HG02588 (cell line): ENCODE data around the gene SLC2A13.

Source experiments
- ATAC-seq: cut with Tn5 transposase; IDR thresholded peaks from one replicate; pipeline ENCODE4 v1.9.1; 2021; ENCODE audit warnings: mild to moderate bottlenecking, moderate library complexity; ENCODE audit not compliant: unreplicated experiment

Gene SLC2A13

DNA sequence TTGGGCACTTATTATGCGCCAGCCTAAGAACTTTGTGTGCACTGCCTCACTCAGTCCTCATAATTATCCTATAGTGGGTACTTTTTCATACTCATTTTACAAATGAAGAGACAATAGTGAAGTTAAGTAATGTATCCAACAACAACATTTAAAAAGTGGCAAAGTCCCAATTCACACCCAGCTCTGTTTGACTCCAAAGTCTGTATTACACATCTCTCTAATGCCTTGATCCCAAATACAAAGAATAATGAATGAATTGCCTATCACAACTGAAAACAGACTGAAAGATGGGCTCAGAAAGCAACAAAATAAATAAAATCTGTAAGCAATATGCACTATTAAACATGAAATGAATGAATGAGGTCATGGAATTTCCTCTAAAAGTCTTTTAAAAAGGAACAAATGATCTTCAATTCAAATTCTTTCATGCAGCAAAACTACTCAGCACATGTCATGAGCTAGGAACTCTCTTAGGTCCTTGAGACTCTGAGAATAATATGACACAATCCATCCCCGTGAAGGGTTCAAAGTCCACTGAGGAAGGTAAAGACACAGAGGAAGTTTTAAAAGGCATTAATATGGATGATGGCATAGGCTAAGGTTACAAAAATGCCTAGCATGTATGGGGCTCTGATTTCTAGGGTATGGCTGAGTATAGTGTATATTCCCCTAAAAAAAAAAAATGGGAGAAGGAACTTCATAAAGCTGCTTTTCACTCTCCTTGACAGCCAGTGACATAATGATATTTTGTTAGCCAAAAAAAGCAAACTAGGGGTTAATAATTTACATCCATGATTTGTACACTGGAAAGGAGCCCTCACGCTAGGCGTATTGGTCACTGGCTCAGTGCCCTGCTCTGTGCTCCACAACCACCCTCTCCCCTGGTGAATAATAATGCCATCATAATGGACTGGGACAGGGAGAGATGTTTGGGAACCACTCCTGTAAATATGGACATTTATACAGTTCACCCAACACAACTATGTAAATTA, 103.4 kb downstream of the SLC2A13 start:
- ATAC-seq = no peak

GRCh38 chr12:40001406-40001805, 104.5 kb downstream of the SLC2A13 start:
- ATAC-seq = peak; percentile 60

- no peak for ATAC-seq
Measured at GRCh38 chr12:40000884-40001283, 105.0 kb downstream of the SLC2A13 start.

DNA sequence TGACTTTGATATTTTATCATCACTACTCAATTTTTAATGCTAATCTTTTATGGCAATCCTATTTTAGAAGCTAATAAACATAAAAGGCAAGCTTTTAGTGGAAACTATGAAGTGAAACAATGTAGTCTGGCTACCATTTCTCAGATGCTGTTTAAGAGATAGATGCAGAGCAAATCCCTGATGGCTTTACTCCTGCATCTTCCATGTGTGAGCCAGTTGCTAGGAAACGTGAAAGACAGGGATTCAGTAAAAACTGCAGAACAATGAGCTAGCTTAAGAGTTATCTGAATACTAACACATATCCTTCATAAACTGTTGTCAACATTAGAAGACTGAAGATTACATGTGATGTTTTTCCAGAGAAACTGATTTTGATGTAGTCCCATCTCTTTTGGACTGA, 112.6 kb downstream of the SLC2A13 start:
- no peak for ATAC-seq

GRCh38 chr12:39990122-39991101, 115.5 kb downstream of the SLC2A13 start:
- peak; percentile 87 for ATAC-seq

- ATAC-seq = no peak
Measured at GRCh38 chr12:39989501-39989900, 116.4 kb downstream of the SLC2A13 start.

- no peak for ATAC-seq
Measured at GRCh38 chr12:39988574-39988973, 117.3 kb downstream of the SLC2A13 start.

DNA sequence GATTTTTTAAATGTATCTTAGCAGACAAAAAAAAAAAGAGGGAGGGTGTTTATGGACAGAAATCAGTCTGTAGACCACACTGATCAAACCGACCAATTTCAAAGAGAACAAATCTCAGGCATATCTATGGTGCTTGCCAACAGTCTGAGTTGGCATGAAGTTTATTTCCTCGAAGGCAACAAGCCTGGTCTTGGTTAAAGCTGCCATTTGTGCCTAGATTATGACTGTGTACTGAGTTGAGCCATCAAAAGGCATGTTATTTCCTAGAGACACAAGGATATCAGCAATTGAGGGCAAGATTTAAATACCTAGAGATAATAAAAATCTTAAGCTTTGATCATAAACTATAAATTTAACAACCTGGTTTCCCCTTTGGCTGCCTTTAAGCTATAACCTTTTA, 119.2 kb downstream of the SLC2A13 start:
- no peak for ATAC-seq

- ATAC-seq = no peak
Measured at GRCh38 chr12:39984670-39985069, 121.2 kb downstream of the SLC2A13 start.

- ATAC-seq = no peak
Measured at GRCh38 chr12:39975374-39975918, 130.4 kb downstream of the SLC2A13 start.

GRCh38 chr12:39972119-39972518, 133.8 kb downstream of the SLC2A13 start:
- no peak for ATAC-seq

DNA sequence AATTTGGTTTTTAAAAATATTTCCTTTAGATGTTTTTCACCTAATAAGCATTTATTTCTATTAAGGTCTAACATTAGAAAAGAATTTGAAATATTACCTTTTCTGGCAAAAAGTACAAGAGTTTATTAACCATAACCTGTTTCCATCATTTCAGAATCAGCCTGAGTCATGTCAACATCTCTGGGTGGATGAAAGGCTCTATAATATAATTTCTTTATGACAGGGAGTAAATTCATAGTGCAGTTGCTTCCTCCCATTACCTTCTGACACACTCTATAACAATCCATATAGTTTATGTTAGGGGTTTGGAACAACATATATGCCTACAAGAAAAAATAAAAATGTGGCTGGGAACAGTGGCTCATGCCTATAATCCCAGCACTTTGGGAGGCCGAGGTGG, 134.5 kb downstream of the SLC2A13 start:
- no peak for ATAC-seq

DNA sequence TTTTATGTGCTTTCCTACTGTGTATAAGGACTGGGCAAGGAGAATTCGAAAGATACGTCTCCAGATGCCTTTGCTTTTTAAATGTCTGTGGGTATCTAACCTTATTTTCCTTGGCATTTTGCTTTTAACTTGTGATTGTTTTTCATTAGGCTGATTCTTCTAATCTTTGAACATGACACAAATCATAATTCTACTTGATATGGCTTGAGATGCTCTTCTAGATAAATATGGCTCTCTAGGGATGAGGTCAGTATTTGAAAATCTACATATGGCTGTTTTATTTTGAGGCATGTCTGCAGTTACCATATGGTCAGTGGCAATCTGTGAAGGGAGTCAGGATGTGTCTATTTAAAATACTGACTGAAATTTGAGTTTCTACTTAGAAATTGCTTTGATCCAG, 139.2 kb downstream of the SLC2A13 start:
- no peak for ATAC-seq

DNA sequence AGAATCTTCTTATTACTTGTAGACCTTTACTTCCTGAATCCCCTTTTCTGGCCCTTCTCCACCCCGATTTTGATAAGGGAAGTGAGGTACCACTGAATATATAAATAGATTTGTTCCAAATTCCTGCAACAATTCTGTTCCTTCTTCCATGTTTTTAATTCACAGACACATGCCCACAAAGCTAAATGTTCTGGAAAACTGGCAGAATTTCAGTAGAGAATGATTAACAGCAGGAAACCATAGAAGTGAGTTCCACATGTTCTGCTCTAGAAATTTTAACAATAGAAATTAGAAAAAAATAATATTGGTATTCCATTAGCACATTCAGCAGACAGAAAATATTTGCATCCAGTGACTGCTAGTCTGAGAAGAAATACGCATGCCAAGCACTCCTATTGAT, 139.6 kb downstream of the SLC2A13 start:
- no peak for ATAC-seq

DNA sequence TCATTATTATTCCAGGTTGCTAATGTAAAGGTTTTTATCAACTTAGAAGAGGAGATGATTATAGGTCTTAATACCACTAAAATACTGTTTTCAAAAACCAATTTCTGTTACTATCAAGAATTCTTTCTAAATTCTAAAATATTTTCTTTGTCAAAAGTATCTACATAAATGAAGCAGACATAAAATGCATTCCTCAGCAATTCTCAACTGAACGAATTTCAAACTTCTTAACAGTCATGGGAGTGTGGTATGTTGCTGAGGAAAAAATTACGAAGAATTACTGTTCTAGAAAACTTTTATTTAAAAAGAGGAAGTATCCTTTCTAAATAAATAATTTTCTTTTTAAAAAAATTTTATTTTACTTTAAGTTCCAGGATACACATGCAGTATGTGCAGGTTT, 146.4 kb downstream of the SLC2A13 start:
- ATAC-seq = no peak

DNA sequence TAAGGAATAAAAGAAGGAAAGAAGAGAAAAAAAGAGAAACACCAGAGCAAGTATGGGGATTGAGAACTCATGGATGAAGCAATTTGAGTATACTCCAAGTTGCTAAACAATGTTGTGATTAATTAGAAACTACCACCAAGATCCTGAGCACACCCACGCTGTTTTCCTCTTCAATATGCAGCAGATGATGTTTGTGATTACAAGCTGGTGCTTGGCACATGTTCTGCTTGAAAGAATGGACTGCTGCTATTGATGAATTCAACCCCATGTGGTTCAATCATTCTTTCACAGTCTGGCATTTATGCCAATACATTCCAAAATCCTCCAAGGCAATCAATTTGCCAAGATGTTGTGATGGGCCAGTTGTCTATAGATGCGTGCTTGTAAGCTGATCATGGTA, 146.8 kb downstream of the SLC2A13 start:
- no peak for ATAC-seq

DNA sequence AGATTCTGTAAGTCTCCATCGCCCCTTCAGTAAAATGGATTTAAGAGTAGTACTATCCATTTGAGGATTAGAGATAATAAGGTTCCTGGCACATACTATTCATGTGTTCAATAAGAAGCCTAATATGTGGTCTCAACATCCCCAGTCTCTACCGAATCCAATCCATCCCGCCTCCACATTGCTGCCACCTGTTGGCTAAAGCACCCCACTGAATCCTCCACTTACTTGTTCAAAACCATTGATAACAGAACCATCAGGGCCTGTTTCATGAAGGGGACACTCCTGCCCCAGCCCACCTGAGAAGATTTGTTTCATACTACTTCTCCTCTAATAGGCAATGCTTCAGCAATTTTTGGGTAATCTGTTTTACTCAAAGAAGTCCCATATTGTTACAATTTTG, 147.5 kb downstream of the SLC2A13 start:
- no peak for ATAC-seq

DNA sequence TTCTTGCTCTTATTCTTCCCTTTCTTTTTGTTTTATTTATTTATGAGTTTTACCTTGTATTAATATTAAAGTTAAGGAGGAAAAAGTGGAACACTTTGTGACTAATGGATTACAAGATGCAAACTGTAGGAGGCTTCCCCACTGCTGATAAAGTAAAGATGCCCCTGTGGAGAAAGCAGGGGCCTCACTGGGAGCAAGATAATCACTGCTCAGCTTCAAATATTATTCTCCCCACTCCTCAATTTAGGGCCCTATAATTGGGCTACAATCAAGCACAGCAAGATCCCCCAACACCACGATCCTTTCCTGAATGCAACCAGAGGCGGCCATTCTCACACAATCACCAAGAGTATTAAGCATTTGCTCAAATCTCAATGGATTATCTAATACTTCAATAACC, 149.2 kb downstream of the SLC2A13 start:
- ATAC-seq = no peak

DNA sequence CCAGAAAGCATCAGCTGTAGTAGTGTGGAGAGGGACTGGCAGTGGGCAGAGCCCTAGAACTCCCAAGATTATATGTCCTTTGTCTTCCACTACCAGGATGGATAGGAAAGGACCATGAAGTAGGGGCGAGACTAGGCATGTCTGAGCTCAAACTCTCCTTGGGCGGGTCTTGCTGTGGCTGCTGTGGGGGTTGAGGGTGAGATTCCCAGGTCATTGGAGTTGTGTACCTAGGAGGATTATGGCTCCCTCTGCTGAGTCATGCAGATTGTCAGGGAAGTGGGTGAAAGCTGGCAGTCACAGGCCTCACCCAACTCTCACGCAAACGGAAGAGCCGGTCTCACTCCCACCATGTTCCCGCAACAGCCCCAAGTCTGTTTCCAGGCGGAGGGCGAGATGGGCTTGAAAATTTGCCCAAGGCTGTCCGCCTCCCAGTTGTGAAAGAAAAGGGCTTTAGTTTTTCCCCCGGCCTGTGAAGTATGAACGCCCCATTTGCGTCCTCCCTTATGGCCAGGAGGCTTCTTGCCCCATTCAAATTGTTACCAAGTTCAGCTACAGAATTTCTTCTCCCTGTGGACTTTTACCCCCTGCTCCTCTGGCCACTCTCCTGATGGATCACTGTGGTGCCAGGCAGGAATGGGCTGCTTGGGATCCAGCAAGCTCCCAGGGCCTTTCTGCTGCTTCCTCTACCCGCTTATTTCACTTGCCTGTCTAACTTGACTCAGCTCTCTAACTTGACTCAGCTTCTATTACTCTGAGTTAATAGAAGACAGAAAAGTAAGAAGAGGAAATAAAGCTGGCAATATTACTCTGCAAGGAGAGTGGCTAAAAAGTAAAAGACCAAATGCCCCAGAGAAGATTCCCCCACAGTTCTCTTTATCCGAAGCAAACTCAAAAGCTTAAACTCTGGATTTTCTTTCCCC, 159.3 kb downstream of the SLC2A13 start:
- ATAC-seq = no peak

DNA sequence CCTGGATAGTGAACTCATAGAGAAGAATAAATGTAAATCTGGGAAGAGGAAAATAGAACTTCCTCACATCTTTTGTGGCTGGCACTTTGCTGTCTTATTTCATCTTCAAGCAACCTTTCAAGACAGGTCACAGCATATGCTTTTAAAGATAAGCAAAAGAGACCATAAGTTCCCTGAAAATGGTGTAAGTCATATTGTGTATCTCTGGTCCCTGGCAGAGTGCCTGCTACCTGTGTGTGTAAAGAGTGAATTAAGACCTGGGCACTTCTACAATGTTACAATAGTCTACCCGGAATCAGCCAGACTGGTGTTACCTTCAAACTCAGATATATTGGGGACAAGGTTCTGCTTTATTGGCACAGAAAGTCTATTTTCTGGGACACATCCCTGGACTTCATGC, 168.8 kb downstream of the SLC2A13 start:
- no peak for ATAC-seq
